Measurements from ENCODE around the gene ATF6.

Gene ATF6

GRCh38 chr1:161836018-161836417 lies 69.9 kb downstream of the ATF6 start:
- DNase-seq, result no peak

GRCh38 chr1:161838362-161838761 lies 72.2 kb downstream of the ATF6 start:
- DNase-seq, result no peak

GRCh38 chr1:161838885-161839284 lies 72.8 kb downstream of the ATF6 start:
- DNase-seq, result no peak

GRCh38 chr1:161839591-161839990 lies 73.5 kb downstream of the ATF6 start:
- DNase-seq, result no peak

- no peak for DNase-seq
Observed at GRCh38 chr1:161840363-161840762, 74.2 kb downstream of the ATF6 start.

GRCh38 chr1:161843156-161843555 lies 77.0 kb downstream of the ATF6 start:
- no peak for DNase-seq

GRCh38 chr1:161844696-161845095 lies 78.6 kb downstream of the ATF6 start:
- DNase-seq, result no peak

GRCh38 chr1:161848676-161849075 lies 82.6 kb downstream of the ATF6 start:
- DNase-seq, result no peak

- no peak for DNase-seq
Observed at GRCh38 chr1:161849518-161849917, 83.4 kb downstream of the ATF6 start.

GRCh38 chr1:161855260-161855659 lies 89.1 kb downstream of the ATF6 start:
- no peak for DNase-seq

- no peak for DNase-seq
Observed at GRCh38 chr1:161858271-161858670, 92.2 kb downstream of the ATF6 start.

GRCh38 chr1:161863549-161863948 lies 97.4 kb downstream of the ATF6 start:
- DNase-seq, result no peak

GRCh38 chr1:161864577-161864976 lies 98.5 kb downstream of the ATF6 start:
- DNase-seq, result no peak

GRCh38 chr1:161866241-161866640 lies 100.1 kb downstream of the ATF6 start:
- no peak for DNase-seq

GRCh38 chr1:161868832-161869231 lies 102.7 kb downstream of the ATF6 start:
- DNase-seq, result no peak

- no peak for DNase-seq
Observed at GRCh38 chr1:161869291-161869690, 103.2 kb downstream of the ATF6 start.

- DNase-seq, result no peak
Observed at GRCh38 chr1:161872506-161872905, 106.4 kb downstream of the ATF6 start.

- no peak for DNase-seq
Observed at GRCh38 chr1:161879261-161879660, 113.1 kb downstream of the ATF6 start.

- DNase-seq, result no peak
Observed at GRCh38 chr1:161884475-161884874, 118.4 kb downstream of the ATF6 start.

- DNase-seq, result no peak
Observed at GRCh38 chr1:161885003-161885402, 118.9 kb downstream of the ATF6 start.

- no peak for DNase-seq
Observed at GRCh38 chr1:161885759-161886158, 119.6 kb downstream of the ATF6 start.

GRCh38 chr1:161886589-161886988 lies 120.5 kb downstream of the ATF6 start:
- DNase-seq, result no peak

- DNase-seq, result no peak
Observed at GRCh38 chr1:161887730-161888287, 121.7 kb downstream of the ATF6 start.

GRCh38 chr1:161890574-161890973 lies 124.5 kb downstream of the ATF6 start:
- no peak for DNase-seq

GRCh38 chr1:161899091-161899490 lies 133.0 kb downstream of the ATF6 start:
- DNase-seq, result no peak
